ENCODE data around the gene STIMATE. TPM values are rescaled to one million over a fixed set of nuclear protein-coding genes. Genes with fewer than 3 reads are reported as not detected.

The STIMATE gene
- total and polyA plus RNA-seq, 2 of the 4 experiments (the other 2 are of a cell fraction): 10.6 to 17.8 TPM

- TF ChIP-seq NFE2L2 (IDR thresholded peaks at IDR 0.05; ENCODE audit: low read depth, low read length): no peak
- no peak for TF ChIP-seq POLR2A (IDR thresholded peaks at IDR 0.05; ENCODE audit: low read depth, low read length)
Measured at GRCh38 chr3:52934630-52935530, 37.5 kb upstream of the STIMATE start (continued).

GRCh38 chr3:52931889-52932288 is 34.5 kb upstream of the STIMATE start:
- dilution Hi-C loops (cut with HindIII; ENCODE audit: low sequenced_read_pairs, unreplicated experiment): no loop called here

More at GRCh38 chr3:52931889-52932288, 34.5 kb upstream of the STIMATE start:
- no peak overlapping the region for H4K91ac ChIP-seq (ENCODE audit: insufficient read depth, low read depth, low read length)
- no peak overlapping the region for H2BK20ac ChIP-seq (ENCODE audit: low read depth, low read length)
- no peak overlapping the region for H2BK5ac ChIP-seq (ENCODE audit: low read depth, low read length, poor library complexity, severe bottlenecking)
- H3K27ac ChIP-seq (ENCODE audit: insufficient read depth, low read length): no peak overlapping the region
- H3K36me3 ChIP-seq (ENCODE audit: control insufficient read depth, insufficient read depth, low read length): no peaks in the 10 kb centered on the region
- no peak overlapping the region for H3K4me2 ChIP-seq (ENCODE audit: low read depth, low read length)
- no peak overlapping the region for H3K18ac ChIP-seq (ENCODE audit: low read depth, low read length)
- H2AK9ac ChIP-seq (replicated peaks; ENCODE audit: low read depth, low read length, poor library complexity): no peak overlapping the region
- no peaks in the 10 kb centered on the region for H3K9me1 ChIP-seq (ENCODE audit: insufficient read depth, low read length)
- H3K4me3 ChIP-seq (ENCODE audit: insufficient read depth, low read depth, low read length): no peak overlapping the region
- no CpG with 5 or more reads among the region's 2 CpGs for WGBS, 2 experiments (ENCODE audit: extremely low coverage in 2 of 2, insufficient read length in 1 of 2)
- no peak overlapping the region for H2AFZ ChIP-seq (replicated peaks; ENCODE audit: low read length, poor library complexity)
- H4K5ac ChIP-seq (ENCODE audit: low read depth, low read length): no peak overlapping the region
- no peaks in the 10 kb centered on the region for H3K27me3 ChIP-seq (ENCODE audit: control insufficient read depth, insufficient read depth, low read length)
- no peaks in the 10 kb centered on the region for H3K79me1 ChIP-seq (ENCODE audit: low read depth in 1 of 2, low read length in 2 of 2)
- H3K4me1 ChIP-seq (ENCODE audit: control insufficient read depth, insufficient read depth, low read length): no peaks in the 10 kb centered on the region
- H2AK5ac ChIP-seq (ENCODE audit: low read depth, low read length): no peak overlapping the region
- H3K9me3 ChIP-seq (ENCODE audit: control insufficient read depth, insufficient read depth, low read length): no peaks in the 10 kb centered on the region
- H3K23ac ChIP-seq (ENCODE audit: low read depth, low read length): no peak overlapping the region
- no peak overlapping the region for H3K56ac ChIP-seq (ENCODE audit: extremely low read depth, insufficient read depth, low read length)
- H2BK120ac ChIP-seq (ENCODE audit: low read depth, low read length): no peak overlapping the region
- no TSS peak for BruUV-seq (replicated peaks)
- no peak overlapping the region for H4K8ac ChIP-seq (ENCODE audit: low read depth in 2 of 2, low read length in 2 of 2)
- no peaks in the 10 kb centered on the region for H4K20me1 ChIP-seq (ENCODE audit: insufficient read depth, low read length)
- H2BK15ac ChIP-seq (ENCODE audit: low read depth, low read length): no peak overlapping the region
- H3K9ac ChIP-seq (ENCODE audit: low read depth, low read length): no peak overlapping the region
- CTCF ChIA-PET: no interaction called here
- no peak overlapping the region for H3K14ac ChIP-seq (replicated peaks; ENCODE audit: low read depth, low read length)
- TF ChIP-seq MAFK (IDR thresholded peaks at IDR 0.05; ENCODE audit: low read depth, low read length) (no peak), SMC3 (IDR thresholded peaks at IDR 0.05; ENCODE audit: low read depth, low read length) (no peak), MAZ (IDR thresholded peaks at IDR 0.05; ENCODE audit: borderline replicate concordance, low read depth, low read length) (no peak), CHD1 (IDR thresholded peaks at IDR 0.05; ENCODE audit: low read depth, low read length) (no peak), NFE2L2 (IDR thresholded peaks at IDR 0.05; ENCODE audit: low read depth, low read length) (no peak)
- no peak for DNase-seq
- intact Hi-C loops (cut with micrococcal nuclease): no loop called here
- H3K4ac ChIP-seq (ENCODE audit: low read depth, low read length): no peak overlapping the region
- POLR2A ChIA-PET (ENCODE audit: unreplicated experiment): no interaction called here
- ATAC-seq (ENCODE audit: low read depth): no peak
- in situ Hi-C loops (cut with MboI; ENCODE audit: low sequenced_read_pairs): no loop called here

All from IMR-90 (cell line).